AG09319 (cell line): ENCODE results near the gene FAM222B.

Source experiments
- DNase-seq: peaks from one replicate; pipeline ENCODE4 v3.0.0-alpha.2; 2010; ENCODE audit warnings: low read depth; ENCODE audit errors: extremely low read depth
- CTCF ChIP-seq: IDR thresholded peaks from 2 replicates; pipeline ENCODE4 v1.5.1; 2011; ENCODE audit warnings: low read depth, mild to moderate bottlenecking, inconsistent platforms, low read length, moderate library complexity

FAM222B gene

DNA sequence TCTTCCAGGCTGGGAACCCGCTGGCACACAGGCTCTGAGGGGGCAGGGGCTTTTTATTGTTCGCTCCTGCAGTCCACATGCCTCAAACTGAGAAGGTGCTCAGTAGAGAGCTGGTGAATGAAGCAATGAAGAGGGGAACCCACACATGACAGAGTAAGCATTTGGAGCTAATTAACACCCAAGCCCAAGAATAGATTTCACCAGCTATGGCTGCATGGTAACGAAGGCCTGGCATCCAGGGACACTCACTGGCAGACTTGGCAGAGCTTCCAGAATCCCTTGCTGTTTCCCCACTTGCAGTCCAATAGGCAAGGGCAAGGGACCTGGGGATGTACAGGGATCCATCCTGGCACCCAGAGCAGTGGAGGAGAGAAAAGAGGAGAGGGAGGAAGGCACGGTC is 42.8 kb upstream of the FAM222B start:
- no peak for TF ChIP-seq CTCF
- no peak for DNase-seq

GRCh38 chr17:28883967-28884702 is 41.5 kb upstream of the FAM222B start:
- DNase-seq = no peak
- no peak for TF ChIP-seq CTCF

DNA sequence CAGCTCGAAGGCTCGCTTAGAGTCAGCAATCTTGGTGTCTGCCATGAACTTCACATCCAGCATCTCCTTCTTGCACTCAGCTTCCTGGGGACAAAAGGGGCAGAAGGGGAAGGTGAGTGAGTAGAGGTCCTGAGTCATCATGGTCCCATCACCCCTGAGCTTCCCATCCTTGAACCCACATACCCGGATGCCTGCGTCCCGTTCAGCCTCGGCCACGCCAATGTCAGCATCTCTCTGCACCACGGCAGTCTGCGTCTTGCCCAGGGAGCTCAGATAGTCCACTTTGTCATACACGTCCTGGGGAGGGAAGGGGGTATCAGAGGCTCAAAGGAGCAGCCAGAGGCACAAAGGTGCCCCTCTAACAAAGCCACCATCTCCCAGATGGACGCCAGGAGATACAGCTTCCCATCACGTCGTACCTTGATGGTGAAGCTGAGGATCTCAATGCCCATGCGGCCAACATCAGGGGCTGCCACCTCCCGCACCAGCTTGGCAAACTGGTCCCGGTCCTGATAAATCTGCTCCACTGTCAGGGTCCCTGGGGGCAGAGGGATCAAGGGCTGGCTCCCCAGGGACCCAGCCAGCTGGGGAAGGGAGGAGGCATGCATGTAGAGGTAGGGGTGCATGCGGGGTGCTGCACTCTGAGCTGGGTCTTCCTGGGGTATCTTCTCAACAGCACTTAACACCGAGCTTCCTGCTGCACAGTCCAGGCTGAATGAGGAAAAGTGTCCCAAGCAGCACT is 39.7 kb upstream of the FAM222B start:
- DNase-seq = no peak
- no peak for TF ChIP-seq CTCF

DNA sequence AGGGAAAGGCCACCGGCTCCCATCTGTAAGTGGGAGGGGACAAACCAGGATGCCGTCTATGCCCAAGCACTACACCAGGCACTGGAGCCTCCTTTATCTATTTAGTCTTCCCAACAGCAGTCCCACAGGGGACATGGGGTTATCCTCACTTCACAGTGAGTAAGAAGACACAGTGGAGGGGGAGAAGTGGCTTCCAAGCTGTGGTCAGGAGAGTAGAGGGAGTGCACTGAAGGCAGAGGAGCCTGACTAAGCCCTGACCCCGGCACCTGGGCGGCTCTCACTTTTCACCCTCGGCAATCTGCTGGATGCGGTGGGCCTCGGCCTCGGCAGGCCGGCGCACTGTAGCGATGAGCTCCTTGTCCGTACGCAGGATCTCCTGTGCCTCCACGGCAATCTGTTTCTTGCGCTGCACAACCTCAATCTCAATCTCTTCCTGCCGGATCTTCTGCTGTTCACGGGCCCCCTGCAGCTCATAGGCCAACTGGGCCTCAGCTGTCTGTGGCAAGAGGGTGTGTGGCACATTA is 39.0 kb upstream of the FAM222B start:
- TF ChIP-seq CTCF = no peak

GRCh38 chr17:28880572-28880945 is 38.0 kb upstream of the FAM222B start:
- TF ChIP-seq CTCF = no peak
- no peak for DNase-seq

More for the DNA sequence above, 39.0 kb upstream of the FAM222B start:
- DNase-seq = no peak

DNA sequence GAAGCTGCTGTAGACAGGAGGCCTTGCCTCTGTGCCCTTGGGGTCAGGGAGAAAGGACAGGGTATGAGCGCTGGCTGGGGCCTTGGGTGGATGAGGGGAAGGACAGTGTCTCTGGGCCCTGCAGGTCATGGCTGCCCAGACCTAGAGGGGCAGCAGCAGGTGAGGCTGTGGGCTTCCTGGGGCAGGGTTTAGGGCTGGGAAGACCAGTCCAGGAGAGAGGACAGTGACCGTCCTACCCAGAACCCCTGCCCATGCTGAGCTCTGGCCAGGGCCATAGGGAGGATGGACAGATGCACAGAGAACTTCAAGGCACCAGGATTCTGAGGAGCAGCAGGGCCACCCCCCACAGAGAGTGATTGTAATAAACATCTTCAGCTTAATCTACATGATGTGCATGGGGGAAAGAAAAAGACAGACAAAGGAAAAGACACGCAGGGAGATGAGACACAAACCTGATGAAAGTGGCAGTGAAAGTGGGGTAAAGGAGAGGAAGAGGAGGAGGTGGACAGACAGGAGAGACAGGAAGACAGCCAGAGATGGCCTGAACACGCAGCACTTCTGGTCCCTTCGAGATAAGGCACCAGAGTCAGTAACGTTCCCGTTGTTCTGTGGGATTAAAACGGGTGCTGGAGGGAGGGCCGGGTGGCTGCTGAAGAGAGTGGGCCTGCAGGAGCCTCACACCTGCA is 37.4 kb upstream of the FAM222B start:
- TF ChIP-seq CTCF = no peak

GRCh38 chr17:28878981-28879380 is 36.4 kb upstream of the FAM222B start:
- DNase-seq = no peak
- TF ChIP-seq CTCF = peak; percentile 36

More for the DNA sequence above, 37.4 kb upstream of the FAM222B start:
- DNase-seq = no peak
